K562 (cell line): Measurements from ENCODE around the gene ZCCHC17. TPM values are rescaled to one million over a fixed set of nuclear protein-coding genes. Genes with fewer than 3 reads are reported as not detected.

Source experiments
- DDX20 ChIP-seq: fragments of 450-650 bp; IDR thresholded peaks from 2 replicates; pipeline ENCODE4 v1.6.1; 2016; ENCODE audit warnings: missing genetic modification characterization, low read depth, mild to moderate bottlenecking, missing compliant biosample characterization, moderate library complexity
- EP400 ChIP-seq: fragments of 450-650 bp; IDR thresholded peaks from 2 replicates; pipeline ENCODE4 v1.6.1; 2017; ENCODE audit warnings: antibody characterized with exemption, mild to moderate bottlenecking, moderate library complexity
- ETV5 ChIP-seq: sonication (generic); formaldehyde crosslinking; IDR thresholded peaks from 2 replicates; pipeline ENCODE4 v1.4.0; 2020; ENCODE audit warnings: low read depth, mild to moderate bottlenecking, missing genetic modification reagents
- HEY1 ChIP-seq: fragments of 250-450 bp; sonication (Bioruptor Pico); IDR thresholded peaks from 2 replicates; pipeline ENCODE4 v1.5.0; 2020; ENCODE audit warnings: mild to moderate bottlenecking, moderate library complexity, borderline replicate concordance
- HMG20A ChIP-seq: fragments of 450-650 bp; formaldehyde crosslinking; conservative IDR thresholded peaks from 2 replicates; pipeline ENCODE4 v1.4.0; 2020; ENCODE audit warnings: mild to moderate bottlenecking, mixed read lengths
- KHSRP ChIP-seq: fragments of 450-650 bp; IDR thresholded peaks from 2 replicates; pipeline ENCODE4 v1.6.1; 2017
- POLR2G ChIP-seq: fragments of 200-400 bp; formaldehyde crosslinking; IDR thresholded peaks from 2 replicates; pipeline ENCODE4 v1.6.1; 2017; ENCODE audit warnings: low read depth, mild to moderate bottlenecking, antibody characterized with exemption, low read length, moderate library complexity
- RBM22 ChIP-seq: fragments of 200-400 bp; formaldehyde crosslinking; IDR thresholded peaks from 2 replicates; pipeline ENCODE4 v1.6.1; 2018; ENCODE audit warnings: low read length, low read depth; ENCODE audit not compliant: poor library complexity, severe bottlenecking
- SMARCE1 ChIP-seq: fragments of 450-650 bp; IDR thresholded peaks from 2 replicates; pipeline ENCODE4 v1.7.1; 2016; ENCODE audit warnings: mild to moderate bottlenecking
- TEAD4 ChIP-seq, 2 experiments: sonication (generic) in 1 of 2; formaldehyde crosslinking in 1 of 2; IDR thresholded peaks; 2 replicates each; pipeline versions ENCODE4 v1.6.1 to v1.8.0; 2012 to 2022; ENCODE audit warnings: borderline replicate concordance in 1 of 2, inconsistent platforms in 1 of 2, low read length in 1 of 2, mild to moderate bottlenecking in 1 of 2, missing genetic modification reagents in 1 of 2
- ZKSCAN1 ChIP-seq: fragments of 150-350 bp; IDR thresholded peaks from 2 replicates; pipeline ENCODE4 v1.6.1; 2016; ENCODE audit warnings: low read depth, low read length
- ZNF175 ChIP-seq: fragments of 200-800 bp; sonication (Bioruptor generic); IDR thresholded peaks from 2 replicates; pipeline ENCODE4 v1.6.1; 2016; ENCODE audit warnings: low read depth, mild to moderate bottlenecking, missing genetic modification characterization, missing compliant biosample characterization
- ZNF324 ChIP-seq: fragments of 250-450 bp; sonication (Bioruptor Pico); IDR thresholded peaks from 2 replicates; pipeline ENCODE4 v1.4.0; 2020; ENCODE audit warnings: mild to moderate bottlenecking
- polyA plus RNA-seq, 8 experiments: library from polyadenylated mRNA; depleted of rRNA in 4 of 8; stranded (reverse) in 5 of 8; unstranded in 3 of 8; fragments of >200 nt; fragmentation: Nextera tagmentation in 2 of 8; fragmentation: Illumina TruSeq in 1 of 8; extraction: Ambion mirVana in 2 of 8; extraction: Trizol in 1 of 8; gene quantifications; 2 replicates each; pipeline versions ENCODE4 v1.2.1 to v1.2.3, GENCODE V29; 2011 to 2014; ENCODE audit warnings: inconsistent platforms in 1 of 8, missing spikeins in 1 of 8
- total RNA-seq, 7 experiments: library from RNA; depleted of rRNA in 6 of 7; stranded (reverse); fragments of >200 nt in 6 of 7; fragmentation: Illumina TruSeq in 2 of 7; extraction: Trizol in 2 of 7; gene quantifications; 2 replicates each; pipeline versions ENCODE4 v1.2.1 to v1.2.3, GENCODE V29; 2011 to 2021; ENCODE audit warnings: low replicate concordance in 1 of 7
- TF ChIP-seq, protein P1 (sequence below): fragments of 450-650 bp; IDR thresholded peaks from 2 replicates; pipeline ENCODE4 v1.6.1; 2016; ENCODE audit warnings: borderline replicate concordance
- TF ChIP-seq, protein P2 (sequence below): fragments of 450-650 bp; IDR thresholded peaks from 2 replicates; pipeline ENCODE4 v1.6.1; 2016
- TF ChIP-seq, protein P3 (sequence below): IDR thresholded peaks from 2 replicates; pipeline ENCODE4 v1.6.1; 2011; ENCODE audit warnings: borderline replicate concordance, low read depth, mild to moderate bottlenecking, moderate library complexity, low read length; ENCODE audit not compliant: insufficient read depth, poor library complexity, severe bottlenecking
- TF ChIP-seq, protein P4 (sequence below), 2 experiments: fragments of 450-650 bp; IDR thresholded peaks; 2 replicates each; pipeline ENCODE4 v1.6.1; 2018; ENCODE audit warnings: mild to moderate bottlenecking in 2 of 2, low read depth in 1 of 2; ENCODE audit not compliant: partially characterized antibody in 2 of 2

Gene ZCCHC17
- total and polyA plus RNA-seq, 9 of the 15 experiments (the other 6 are each of a cell fraction or from before 2014, with no cell fraction given): 46.9 to 150 (median 74.7) TPM

DNA sequence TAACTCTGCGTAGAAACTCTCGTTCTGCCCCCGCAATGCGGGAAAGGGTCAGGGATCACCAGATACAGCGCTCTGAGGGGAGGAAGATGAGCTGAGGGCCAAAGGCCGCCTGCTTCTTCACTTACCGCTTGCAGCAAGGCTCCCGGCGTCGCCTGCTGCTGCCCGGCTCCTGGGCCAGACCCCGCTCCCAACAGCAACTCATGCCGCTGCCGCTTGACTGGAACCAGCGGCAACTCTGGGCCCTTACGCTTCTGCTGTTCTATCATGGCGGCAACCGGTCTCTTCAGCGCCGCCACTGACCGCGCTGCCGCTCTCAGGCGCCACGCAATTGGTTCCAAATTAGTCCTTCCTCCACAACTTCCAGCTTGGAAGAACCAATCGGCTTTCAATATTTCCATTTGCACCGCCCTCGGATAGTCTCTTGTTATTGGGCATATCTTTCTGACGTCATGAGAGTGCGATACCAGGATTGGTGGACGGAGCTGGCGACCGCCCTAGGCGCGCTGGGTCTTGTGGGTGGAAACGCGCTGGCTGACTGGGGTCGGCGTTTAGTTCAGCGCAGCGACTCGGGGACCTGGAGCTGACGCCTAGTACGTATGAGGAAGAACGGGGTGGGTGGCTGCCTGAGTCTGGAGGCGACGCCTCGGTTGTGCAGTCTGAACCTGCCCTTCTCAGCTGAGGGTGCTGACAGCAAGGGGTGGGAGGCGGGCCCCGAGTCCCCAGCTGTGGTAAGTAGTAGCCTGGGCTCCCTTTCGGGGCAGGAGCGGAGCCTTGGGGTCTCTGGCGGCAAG is at the start of gene ZCCHC17, which contains the start of gene SNRNP40 (continued):
- TF ChIP-seq, protein P1, sequence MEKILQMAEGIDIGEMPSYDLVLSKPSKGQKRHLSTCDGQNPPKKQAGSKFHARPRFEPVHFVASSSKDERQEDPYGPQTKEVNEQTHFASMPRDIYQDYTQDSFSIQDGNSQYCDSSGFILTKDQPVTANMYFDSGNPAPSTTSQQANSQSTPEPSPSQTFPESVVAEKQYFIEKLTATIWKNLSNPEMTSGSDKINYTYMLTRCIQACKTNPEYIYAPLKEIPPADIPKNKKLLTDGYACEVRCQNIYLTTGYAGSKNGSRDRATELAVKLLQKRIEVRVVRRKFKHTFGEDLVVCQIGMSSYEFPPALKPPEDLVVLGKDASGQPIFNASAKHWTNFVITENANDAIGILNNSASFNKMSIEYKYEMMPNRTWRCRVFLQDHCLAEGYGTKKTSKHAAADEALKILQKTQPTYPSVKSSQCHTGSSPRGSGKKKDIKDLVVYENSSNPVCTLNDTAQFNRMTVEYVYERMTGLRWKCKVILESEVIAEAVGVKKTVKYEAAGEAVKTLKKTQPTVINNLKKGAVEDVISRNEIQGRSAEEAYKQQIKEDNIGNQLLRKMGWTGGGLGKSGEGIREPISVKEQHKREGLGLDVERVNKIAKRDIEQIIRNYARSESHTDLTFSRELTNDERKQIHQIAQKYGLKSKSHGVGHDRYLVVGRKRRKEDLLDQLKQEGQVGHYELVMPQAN: peak; percentile 81
- TF ChIP-seq POLR2G: peak; percentile 99
- TF ChIP-seq EP400: peak; percentile 98
- TF ChIP-seq SMARCE1: no peak
- TF ChIP-seq ZNF324 (CRISPR knock-in tag): no peak
- TF ChIP-seq, protein P2, sequence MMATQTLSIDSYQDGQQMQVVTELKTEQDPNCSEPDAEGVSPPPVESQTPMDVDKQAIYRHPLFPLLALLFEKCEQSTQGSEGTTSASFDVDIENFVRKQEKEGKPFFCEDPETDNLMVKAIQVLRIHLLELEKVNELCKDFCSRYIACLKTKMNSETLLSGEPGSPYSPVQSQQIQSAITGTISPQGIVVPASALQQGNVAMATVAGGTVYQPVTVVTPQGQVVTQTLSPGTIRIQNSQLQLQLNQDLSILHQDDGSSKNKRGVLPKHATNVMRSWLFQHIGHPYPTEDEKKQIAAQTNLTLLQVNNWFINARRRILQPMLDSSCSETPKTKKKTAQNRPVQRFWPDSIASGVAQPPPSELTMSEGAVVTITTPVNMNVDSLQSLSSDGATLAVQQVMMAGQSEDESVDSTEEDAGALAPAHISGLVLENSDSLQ: peak; percentile 71
- TF ChIP-seq TEAD4 (IDR thresholded peaks at IDR 0.05; ENCODE audit: low read length): peak; percentile 41
- TF ChIP-seq TEAD4 (CRISPR knock-in tag; IDR thresholded peaks at IDR 0.05; ENCODE audit: borderline replicate concordance): no peak
- TF ChIP-seq ETV5 (CRISPR knock-in tag): peak; percentile 55; the same call in 1 of the 2 replicates
- TF ChIP-seq KHSRP: 0 out of 2 replicates have a peak, but pooled peaks have one; percentile 37
- TF ChIP-seq HMG20A (CRISPR knock-in tag): no peak
- no peak for TF ChIP-seq HEY1 (CRISPR knock-in tag)
- TF ChIP-seq DDX20 (tag): no peak
- TF ChIP-seq RBM22: peak; percentile 42
- TF ChIP-seq, protein P3, sequence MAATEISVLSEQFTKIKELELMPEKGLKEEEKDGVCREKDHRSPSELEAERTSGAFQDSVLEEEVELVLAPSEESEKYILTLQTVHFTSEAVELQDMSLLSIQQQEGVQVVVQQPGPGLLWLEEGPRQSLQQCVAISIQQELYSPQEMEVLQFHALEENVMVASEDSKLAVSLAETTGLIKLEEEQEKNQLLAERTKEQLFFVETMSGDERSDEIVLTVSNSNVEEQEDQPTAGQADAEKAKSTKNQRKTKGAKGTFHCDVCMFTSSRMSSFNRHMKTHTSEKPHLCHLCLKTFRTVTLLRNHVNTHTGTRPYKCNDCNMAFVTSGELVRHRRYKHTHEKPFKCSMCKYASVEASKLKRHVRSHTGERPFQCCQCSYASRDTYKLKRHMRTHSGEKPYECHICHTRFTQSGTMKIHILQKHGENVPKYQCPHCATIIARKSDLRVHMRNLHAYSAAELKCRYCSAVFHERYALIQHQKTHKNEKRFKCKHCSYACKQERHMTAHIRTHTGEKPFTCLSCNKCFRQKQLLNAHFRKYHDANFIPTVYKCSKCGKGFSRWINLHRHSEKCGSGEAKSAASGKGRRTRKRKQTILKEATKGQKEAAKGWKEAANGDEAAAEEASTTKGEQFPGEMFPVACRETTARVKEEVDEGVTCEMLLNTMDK: no peak
- TF ChIP-seq ZKSCAN1: no peak
- no peak for TF ChIP-seq ZNF175 (CRISPR knock-in tag)
- TF ChIP-seq, protein P4, sequence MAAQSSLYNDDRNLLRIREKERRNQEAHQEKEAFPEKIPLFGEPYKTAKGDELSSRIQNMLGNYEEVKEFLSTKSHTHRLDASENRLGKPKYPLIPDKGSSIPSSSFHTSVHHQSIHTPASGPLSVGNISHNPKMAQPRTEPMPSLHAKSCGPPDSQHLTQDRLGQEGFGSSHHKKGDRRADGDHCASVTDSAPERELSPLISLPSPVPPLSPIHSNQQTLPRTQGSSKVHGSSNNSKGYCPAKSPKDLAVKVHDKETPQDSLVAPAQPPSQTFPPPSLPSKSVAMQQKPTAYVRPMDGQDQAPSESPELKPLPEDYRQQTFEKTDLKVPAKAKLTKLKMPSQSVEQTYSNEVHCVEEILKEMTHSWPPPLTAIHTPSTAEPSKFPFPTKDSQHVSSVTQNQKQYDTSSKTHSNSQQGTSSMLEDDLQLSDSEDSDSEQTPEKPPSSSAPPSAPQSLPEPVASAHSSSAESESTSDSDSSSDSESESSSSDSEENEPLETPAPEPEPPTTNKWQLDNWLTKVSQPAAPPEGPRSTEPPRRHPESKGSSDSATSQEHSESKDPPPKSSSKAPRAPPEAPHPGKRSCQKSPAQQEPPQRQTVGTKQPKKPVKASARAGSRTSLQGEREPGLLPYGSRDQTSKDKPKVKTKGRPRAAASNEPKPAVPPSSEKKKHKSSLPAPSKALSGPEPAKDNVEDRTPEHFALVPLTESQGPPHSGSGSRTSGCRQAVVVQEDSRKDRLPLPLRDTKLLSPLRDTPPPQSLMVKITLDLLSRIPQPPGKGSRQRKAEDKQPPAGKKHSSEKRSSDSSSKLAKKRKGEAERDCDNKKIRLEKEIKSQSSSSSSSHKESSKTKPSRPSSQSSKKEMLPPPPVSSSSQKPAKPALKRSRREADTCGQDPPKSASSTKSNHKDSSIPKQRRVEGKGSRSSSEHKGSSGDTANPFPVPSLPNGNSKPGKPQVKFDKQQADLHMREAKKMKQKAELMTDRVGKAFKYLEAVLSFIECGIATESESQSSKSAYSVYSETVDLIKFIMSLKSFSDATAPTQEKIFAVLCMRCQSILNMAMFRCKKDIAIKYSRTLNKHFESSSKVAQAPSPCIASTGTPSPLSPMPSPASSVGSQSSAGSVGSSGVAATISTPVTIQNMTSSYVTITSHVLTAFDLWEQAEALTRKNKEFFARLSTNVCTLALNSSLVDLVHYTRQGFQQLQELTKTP (IDR thresholded peaks at IDR 0.05; ENCODE audit: low read depth in 1 of 2, partially characterized antibody in 2 of 2): peak in 1 of 2 experiments; percentile 52
